OCI-LY7 (cell line): ENCODE measurements around the gene STAG3. TPM values are rescaled to one million over a fixed set of nuclear protein-coding genes. Genes with fewer than 3 reads are reported as not detected.
A peak's percentile ranks its signal among the peaks of the same experiment; 100 is the strongest.

Experiments used
- BruUV-seq: library from RNA; stranded (reverse); fragments of 400-500 nt; replicated peaks from 2 replicates; lab custom pipeline; 2021; lab: Mats Ljungman, UMichigan
- CTCF ChIA-PET: fragments of 300-600 bp; sonication (Branson Sonifier 250); formaldehyde crosslinking; loops from one replicate; lab custom pipeline; 2022; ENCODE audit warnings: antibody characterized with exemption; ENCODE audit not compliant: unreplicated experiment; lab: Charles Lee
- POLR2A ChIA-PET: fragments of 300-600 bp; sonication (Branson Sonifier 250); formaldehyde crosslinking; loops from one replicate; lab custom pipeline; 2022; ENCODE audit warnings: antibody characterized with exemption; lab: Charles Lee
- DNase-seq: peaks from one replicate; pipeline ENCODE4 v3.0.0-alpha.2; 2015; ENCODE audit warnings: low spot score
- H2AFZ ChIP-seq: fragments of 200-600 bp; sonication (generic), shearing (Covaris generic); 2 replicates; pipeline ENCODE4 v1.6.1; 2014; ENCODE audit warnings: mild to moderate bottlenecking, antibody characterized with exemption, low read length, moderate library complexity
- H3K27ac ChIP-seq: fragments of 200-600 bp; sonication (generic); 2 replicates; pipeline ENCODE4 v1.5.1; 2014; ENCODE audit warnings: mixed run types, low read depth, mild to moderate bottlenecking, moderate library complexity, low read length, inconsistent platforms; ENCODE audit not compliant: poor library complexity, severe bottlenecking
- H3K36me3 ChIP-seq: fragments of 200-600 bp; sonication (generic); 2 replicates; pipeline ENCODE4 v1.6.1; 2014; ENCODE audit warnings: mild to moderate bottlenecking, antibody characterized with exemption, low read length, moderate library complexity, mixed read lengths; ENCODE audit not compliant: insufficient read depth
- H3K4me1 ChIP-seq: fragments of 200-600 bp; sonication (generic); 2 replicates; pipeline ENCODE4 v1.5.1; 2014; ENCODE audit warnings: mild to moderate bottlenecking, low read length; ENCODE audit not compliant: insufficient read depth, poor library complexity, severe bottlenecking
- H3K4me2 ChIP-seq: fragments of 200-600 bp; sonication (generic); 2 replicates; pipeline ENCODE4 v1.6.1; 2014; ENCODE audit warnings: mild to moderate bottlenecking, low read length
- H3K4me3 ChIP-seq: fragments of 200-600 bp; sonication (generic); 2 replicates; pipeline ENCODE4 v1.5.1; 2014; ENCODE audit warnings: mild to moderate bottlenecking, low read depth, low read length; ENCODE audit not compliant: poor library complexity, severe bottlenecking
- H3K79me2 ChIP-seq: fragments of 200-600 bp; sonication (generic); 2 replicates; pipeline ENCODE4 v1.6.1; 2016; ENCODE audit warnings: low read depth, mild to moderate bottlenecking, low read length, moderate library complexity, mixed read lengths; ENCODE audit not compliant: insufficient read depth
- H3K9me2 ChIP-seq: fragments of 200-600 bp; sonication (generic); 2 replicates; pipeline ENCODE4 v1.6.1; 2016; ENCODE audit warnings: mild to moderate bottlenecking, low read length, mixed read lengths; ENCODE audit not compliant: insufficient read depth
- H3K9me3 ChIP-seq: fragments of 200-600 bp; sonication (generic); 2 replicates; pipeline ENCODE4 v1.6.1; 2014; ENCODE audit warnings: mild to moderate bottlenecking, mixed run types, low read length, mixed read lengths
- H4K20me1 ChIP-seq: fragments of 200-600 bp; sonication (generic); 2 replicates; pipeline ENCODE4 v1.6.1; 2014; ENCODE audit warnings: mild to moderate bottlenecking, antibody characterized with exemption, low read length, moderate library complexity, mixed read lengths; ENCODE audit not compliant: insufficient read depth
- CTCF ChIP-seq: fragments of 200-600 bp; sonication (generic); conservative IDR thresholded peaks from 2 replicates; pipeline ENCODE4 v1.5.1; 2014; ENCODE audit warnings: mild to moderate bottlenecking, antibody characterized with exemption, low read length, moderate library complexity, mixed read lengths
- EZH2phosphoT487 ChIP-seq: fragments of 200-600 bp; sonication (generic); IDR thresholded peaks from 2 replicates; pipeline ENCODE4 v1.6.1; 2018; ENCODE audit warnings: low read depth, borderline replicate concordance, mild to moderate bottlenecking, mixed run types, antibody characterized with exemption, low read length, moderate library complexity, mixed read lengths
- intact Hi-C: fragments of 100-400 bp; cut with micrococcal nuclease; formaldehyde crosslinking; loops from one replicate; pipeline ENCODE4 v1.10.0; 2022; ENCODE audit not compliant: unreplicated experiment
- total RNA-seq, 2 experiments: library from RNA; depleted of rRNA in 1 of 2; stranded (reverse); fragments of >200 nt in 1 of 2; shearing (Covaris generic) in 1 of 2; gene quantifications; 2 replicates each; pipeline ENCODE4 v1.2.3, GENCODE V29; 2014 to 2022

STAG3 gene
- total RNA-seq, 2 experiments from 2014 or later = 70.2 to 82.8 TPM

GRCh38 chr7:100153708-100154535 lies 23.8 kb upstream of the STAG3 start:
- DNase-seq = no peak
- Histone ChIP-seq H3K36me3 (peaks cover 63% of the 10 kb centered on the region), H3K4me1 (peaks cover 58% of the 10 kb centered on the region), H3K9me3 (no peaks in the 10 kb centered on the region), H2AFZ (no peak overlapping the region), H3K79me2 (peaks cover 48% of the 10 kb centered on the region), H3K27ac (peak overlapping the region; percentile 22), H4K20me1 (peaks cover 10% of the 10 kb centered on the region; the same call in 1 of the 2 replicates), H3K9me2 (no peaks in the 10 kb centered on the region), H3K4me3 (no peak overlapping the region), H3K4me2 (no peak overlapping the region)
- no TSS peak for BruUV-seq
- no peak for TF ChIP-seq CTCF
- no peak for TF ChIP-seq EZH2phosphoT487
- ChIA-PET CTCF (no interaction called here), POLR2A (interaction anchor here (0.5 kb wide), 1 partner anchor 52 kb away, joined by 3 read pairs; no protein-coding TSS in a partner anchor)
- intact Hi-C loops = no loop called here

GRCh38 chr7:100154651-100155491 lies 22.8 kb upstream of the STAG3 start:
- intact Hi-C loops = loop anchor here (5.0 kb wide), 1 partner anchor 62 kb away; the partner anchor contains the start of gene PVRIG
- BruUV-seq = no TSS peak
- Histone ChIP-seq H3K36me3 (peaks cover 63% of the 10 kb centered on the region), H3K79me2 (peaks cover 38% of the 10 kb centered on the region), H3K4me3 (no peak overlapping the region), H3K4me1 (peaks cover 61% of the 10 kb centered on the region), H3K9me2 (no peaks in the 10 kb centered on the region), H3K4me2 (no peak overlapping the region; the same call in 1 of the 2 replicates), H4K20me1 (peaks cover 10% of the 10 kb centered on the region; the same call in 1 of the 2 replicates), H3K27ac (no peak overlapping the region), H3K9me3 (no peaks in the 10 kb centered on the region), H2AFZ (no peak overlapping the region)
- DNase-seq = no peak
- ChIA-PET CTCF (no interaction called here), POLR2A (interaction anchor here (0.5 kb wide), 1 partner anchor 53 kb away, joined by 3 read pairs; no protein-coding TSS in a partner anchor)
- TF ChIP-seq CTCF (no peak), EZH2phosphoT487 (no peak)
